AG04450 (cell line): Measurements from ENCODE around the gene LONRF3. TPM values are rescaled to one million over a fixed set of nuclear protein-coding genes. Genes with fewer than 3 reads are reported as not detected.

Experiments
- CTCF ChIA-PET: fragments of 300-600, 350-600 bp; formaldehyde crosslinking; extraction: SDS; loops from one replicate; lab custom pipeline; 2022; ENCODE audit warnings: antibody characterized with exemption, inconsistent platforms; lab: Charles Lee
- POLR2A ChIA-PET: fragments of 350-600 bp; formaldehyde crosslinking; extraction: SDS; loops from one replicate; lab custom pipeline; 2021; ENCODE audit warnings: antibody characterized with exemption, inconsistent platforms; lab: Yijun Ruan, JAX
- DNase-seq: peaks from one replicate; pipeline ENCODE4 v3.0.0-alpha.2; 2011; ENCODE audit warnings: low read depth, low spot score
- H3K27ac ChIP-seq: one replicate; pipeline ENCODE4 v1.5.1; 2012; ENCODE audit warnings: low read depth, low read length, control low read depth
- H3K27me3 ChIP-seq: one replicate; pipeline ENCODE4 v1.6.0; 2012; ENCODE audit warnings: low read length; ENCODE audit not compliant: control insufficient read depth, insufficient read depth
- H3K4me3 ChIP-seq: 2 replicates; pipeline ENCODE4 v1.5.1; 2011; ENCODE audit warnings: mild to moderate bottlenecking, low read depth, low read length, control low read depth
- H3K9me3 ChIP-seq: 2 replicates; pipeline ENCODE4 v1.5.1; 2012; ENCODE audit warnings: low read length; ENCODE audit not compliant: control insufficient read depth, insufficient read depth
- polyA plus RNA-seq: library from polyadenylated mRNA; depleted of rRNA; stranded (reverse); fragments of >200 nt; gene quantifications from 2 replicates; pipeline ENCODE4 v1.2.3, GENCODE V29; 2011
- TF ChIP-seq, protein P1 (sequence below): IDR thresholded peaks from 2 replicates; pipeline ENCODE4 v1.5.1; 2011; ENCODE audit warnings: low read depth, low read length, control low read depth, inconsistent platforms

The LONRF3 gene
- polyA plus RNA-seq, 1 experiment: not detected

DNA sequence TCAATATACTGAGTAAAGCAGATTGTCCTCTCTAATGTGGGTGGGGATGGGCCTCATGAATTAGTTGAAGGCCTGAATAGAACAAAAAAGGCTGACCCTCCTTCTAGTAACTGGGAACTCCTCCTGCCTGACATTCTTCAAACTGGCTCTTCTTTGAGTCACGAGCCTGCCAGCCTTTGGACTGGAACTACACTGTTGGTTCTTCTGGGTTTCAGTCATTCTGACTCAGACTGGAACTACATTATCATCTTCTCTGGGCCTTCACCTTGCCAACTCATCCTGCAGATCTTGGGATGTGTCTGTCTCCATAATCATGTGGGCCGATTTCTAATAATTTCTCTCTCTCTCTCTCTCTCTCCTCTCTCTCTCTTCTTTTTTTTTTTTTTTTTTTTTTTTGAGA is 71.5 kb downstream of the LONRF3 start:
- DNase-seq: no peak
- POLR2A ChIA-PET: no interaction called here
- H3K27ac ChIP-seq: no peak overlapping the region
- H3K4me3 ChIP-seq: no peak overlapping the region
- no peaks in the 10 kb centered on the region for H3K27me3 ChIP-seq
- no peaks in the 10 kb centered on the region for H3K9me3 ChIP-seq
- TF ChIP-seq, protein P1, sequence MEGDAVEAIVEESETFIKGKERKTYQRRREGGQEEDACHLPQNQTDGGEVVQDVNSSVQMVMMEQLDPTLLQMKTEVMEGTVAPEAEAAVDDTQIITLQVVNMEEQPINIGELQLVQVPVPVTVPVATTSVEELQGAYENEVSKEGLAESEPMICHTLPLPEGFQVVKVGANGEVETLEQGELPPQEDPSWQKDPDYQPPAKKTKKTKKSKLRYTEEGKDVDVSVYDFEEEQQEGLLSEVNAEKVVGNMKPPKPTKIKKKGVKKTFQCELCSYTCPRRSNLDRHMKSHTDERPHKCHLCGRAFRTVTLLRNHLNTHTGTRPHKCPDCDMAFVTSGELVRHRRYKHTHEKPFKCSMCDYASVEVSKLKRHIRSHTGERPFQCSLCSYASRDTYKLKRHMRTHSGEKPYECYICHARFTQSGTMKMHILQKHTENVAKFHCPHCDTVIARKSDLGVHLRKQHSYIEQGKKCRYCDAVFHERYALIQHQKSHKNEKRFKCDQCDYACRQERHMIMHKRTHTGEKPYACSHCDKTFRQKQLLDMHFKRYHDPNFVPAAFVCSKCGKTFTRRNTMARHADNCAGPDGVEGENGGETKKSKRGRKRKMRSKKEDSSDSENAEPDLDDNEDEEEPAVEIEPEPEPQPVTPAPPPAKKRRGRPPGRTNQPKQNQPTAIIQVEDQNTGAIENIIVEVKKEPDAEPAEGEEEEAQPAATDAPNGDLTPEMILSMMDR: no peak
- CTCF ChIA-PET: no interaction called here

DNA sequence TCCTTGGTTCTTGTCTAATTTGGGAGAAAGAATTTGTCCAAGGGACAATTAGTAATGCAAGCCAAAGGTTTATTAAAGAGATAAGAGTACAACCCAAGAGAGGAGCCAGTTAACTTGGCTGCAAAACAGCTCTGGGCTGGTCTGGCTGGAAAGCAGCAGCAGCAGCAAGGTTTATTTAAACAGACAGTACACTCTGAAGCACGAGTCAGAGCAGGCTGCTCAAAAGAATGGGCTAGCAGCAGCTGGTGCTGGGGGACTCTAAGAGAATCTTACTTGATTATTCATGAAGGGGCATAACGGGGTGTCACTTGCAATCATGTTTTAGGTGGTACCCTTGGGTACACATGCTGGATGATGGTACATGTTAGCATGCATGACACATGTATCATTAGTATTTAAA is 81.3 kb downstream of the LONRF3 start:
- Histone ChIP-seq H3K4me3 (no peak overlapping the region), H3K27ac (no peak overlapping the region), H3K9me3 (no peaks in the 10 kb centered on the region), H3K27me3 (peaks cover 4% of the 10 kb centered on the region)
- TF ChIP-seq, protein P1: no peak
- DNase-seq: no peak
- ChIA-PET POLR2A (no interaction called here), CTCF (interaction anchor here (3.1 kb wide), 1 partner anchor 11 kb away, joined by 20 read pairs; no protein-coding TSS in a partner anchor)

DNA sequence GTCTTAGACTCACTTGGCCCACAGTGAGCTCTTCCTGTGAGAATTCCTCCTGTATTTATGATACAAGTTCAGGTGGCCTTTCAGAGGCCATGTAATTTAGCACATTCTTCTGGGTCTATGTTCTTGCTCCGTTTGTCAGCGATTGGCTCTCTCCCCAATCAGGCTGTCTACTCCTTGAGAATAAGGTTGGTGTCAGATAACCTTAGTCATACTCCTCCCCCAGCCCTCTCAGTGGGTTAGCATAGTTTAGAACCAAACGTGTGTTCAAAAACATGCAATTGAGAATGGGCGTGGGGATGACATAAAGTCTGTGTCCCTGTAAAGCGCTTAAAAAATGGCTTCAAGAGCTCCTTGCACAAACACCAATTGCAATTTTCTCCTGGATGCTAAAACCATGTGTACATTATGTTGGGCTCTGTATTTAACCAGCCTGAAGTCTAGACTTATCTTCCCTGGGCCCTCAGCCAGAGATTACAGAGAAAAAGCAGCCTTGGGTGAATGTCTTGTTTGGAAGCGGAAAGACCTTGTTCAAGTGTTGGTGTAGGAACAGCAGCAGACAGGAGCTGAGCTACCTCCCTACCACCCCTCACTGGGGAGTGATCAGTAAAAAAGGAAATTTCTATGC is 88.4 kb downstream of the LONRF3 start:
- no peak overlapping the region for H3K27ac ChIP-seq
- ChIA-PET CTCF (interaction anchor here (2.7 kb wide), 1 partner anchor 57 kb away, joined by 8 read pairs; no protein-coding TSS in a partner anchor), POLR2A (no interaction called here)
- H3K27me3 ChIP-seq: no peaks in the 10 kb centered on the region
- no peak overlapping the region for H3K4me3 ChIP-seq
- TF ChIP-seq, protein P1: no peak
- DNase-seq: no peak
- H3K9me3 ChIP-seq: no peaks in the 10 kb centered on the region

DNA sequence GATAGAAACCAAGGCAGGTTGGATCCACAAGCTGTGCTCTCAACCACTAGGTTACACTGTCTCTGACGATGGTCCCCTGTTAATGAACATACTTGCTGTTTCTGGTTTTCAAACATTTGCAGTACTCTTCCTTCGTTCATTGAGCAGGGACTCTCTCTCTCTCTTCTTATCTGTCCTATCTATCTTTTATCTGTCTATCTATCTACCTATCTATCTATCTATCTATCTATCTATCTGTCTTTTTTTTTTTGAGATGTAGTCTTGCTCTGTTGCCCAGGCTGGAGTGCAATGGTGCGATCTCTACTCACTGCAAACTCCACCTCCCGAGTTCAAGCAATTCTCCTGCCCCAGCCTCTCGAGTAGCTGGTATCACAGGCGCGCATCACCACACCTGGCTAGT is 89.0 kb downstream of the LONRF3 start:
- CTCF ChIA-PET: interaction anchor here (2.7 kb wide), 1 partner anchor 58 kb away, joined by 8 read pairs; no protein-coding TSS in a partner anchor
- POLR2A ChIA-PET: no interaction called here
- Histone ChIP-seq H3K27me3 (no peaks in the 10 kb centered on the region), H3K27ac (no peak overlapping the region), H3K9me3 (no peaks in the 10 kb centered on the region), H3K4me3 (no peak overlapping the region)
- DNase-seq: no peak
- TF ChIP-seq, protein P1: no peak

DNA sequence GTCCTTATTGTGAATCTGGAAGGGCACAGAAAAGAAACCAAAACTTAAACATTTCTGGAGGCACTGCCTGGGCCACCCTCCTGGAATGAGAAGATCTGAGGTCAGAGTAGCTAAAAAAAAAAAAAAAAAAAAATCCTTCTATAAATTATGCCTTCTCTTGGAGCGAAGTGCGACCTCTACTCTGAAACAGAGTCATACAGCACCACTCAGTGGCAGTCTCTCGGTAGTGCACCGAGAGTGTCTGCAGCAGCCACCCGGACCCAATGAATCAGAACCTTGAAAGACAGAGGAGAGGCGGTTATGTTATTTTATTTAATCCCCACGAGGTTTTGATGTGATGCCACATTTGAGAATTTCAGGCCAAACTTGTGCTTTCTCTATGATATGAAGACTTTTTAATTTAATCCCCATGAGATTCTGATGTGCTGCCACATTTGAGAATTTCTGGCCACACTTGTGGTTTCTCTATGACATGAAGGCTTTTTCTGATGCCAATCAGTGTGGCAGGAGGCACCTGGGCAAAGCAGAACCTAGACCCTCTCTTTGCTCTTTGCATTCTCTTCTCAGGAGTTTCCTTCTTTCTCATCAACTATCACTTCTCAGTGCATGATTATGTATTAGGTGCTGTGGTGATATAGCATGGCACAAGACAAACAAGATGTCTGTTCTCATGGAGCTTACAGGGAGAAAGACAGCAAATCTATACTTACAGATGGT is 92.8 kb downstream of the LONRF3 start:
- peak; percentile 15 for DNase-seq
- POLR2A ChIA-PET: no interaction called here
- H3K27me3 ChIP-seq: no peaks in the 10 kb centered on the region

More for the DNA sequence above, 92.8 kb downstream of the LONRF3 start:
- Histone ChIP-seq H3K27ac (no peak overlapping the region), H3K4me3 (no peak overlapping the region), H3K9me3 (no peaks in the 10 kb centered on the region)
- CTCF ChIA-PET: interaction anchor here (0.6 to 3.7 kb wide), 27 partner anchors 9 to 1943 kb away, joined by 3 to 48 read pairs (median 4); no protein-coding TSS in a partner anchor
- TF ChIP-seq, protein P1: peak; percentile 69
